ENCODE results near the gene B3GNT2.

The B3GNT2 gene

GRCh38 chr2:62204998-62205496 lies 9.1 kb downstream of the B3GNT2 start:
- no peak for DNase-seq (ENCODE audit: low read depth in 2 of 2)

- DNase-seq (ENCODE audit: low read depth in 2 of 2): no peak
Measured at GRCh38 chr2:62205554-62205953, 9.6 kb downstream of the B3GNT2 start.

GRCh38 chr2:62206024-62206423 lies 10.1 kb downstream of the B3GNT2 start:
- no peak for DNase-seq (ENCODE audit: low read depth in 2 of 2)

- no peak for DNase-seq (ENCODE audit: low read depth in 2 of 2)
Measured at GRCh38 chr2:62207491-62207890, 11.6 kb downstream of the B3GNT2 start.

GRCh38 chr2:62208074-62208757 lies 12.3 kb downstream of the B3GNT2 start:
- DNase-seq (ENCODE audit: low read depth in 2 of 2): no peak

DNA sequence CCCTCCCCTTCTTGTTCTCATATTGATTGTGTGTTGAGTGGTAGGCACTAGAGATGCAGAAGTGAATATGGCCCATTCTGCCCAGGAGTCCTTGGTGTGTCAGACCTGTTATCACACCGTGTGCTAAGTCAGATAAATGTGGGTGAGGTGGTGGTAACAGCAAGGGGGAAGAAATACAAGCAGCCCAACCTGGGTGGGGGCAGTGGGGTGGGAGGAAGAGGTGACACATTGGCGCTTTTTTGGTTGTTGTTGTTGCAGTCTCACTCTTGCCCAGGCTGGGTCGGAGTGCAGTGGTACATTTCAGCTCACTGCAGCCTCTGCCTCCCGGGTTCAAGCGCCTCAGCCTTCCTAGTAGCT lies 12.8 kb downstream of the B3GNT2 start:
- no peak for DNase-seq (ENCODE audit: low read depth in 2 of 2)

DNA sequence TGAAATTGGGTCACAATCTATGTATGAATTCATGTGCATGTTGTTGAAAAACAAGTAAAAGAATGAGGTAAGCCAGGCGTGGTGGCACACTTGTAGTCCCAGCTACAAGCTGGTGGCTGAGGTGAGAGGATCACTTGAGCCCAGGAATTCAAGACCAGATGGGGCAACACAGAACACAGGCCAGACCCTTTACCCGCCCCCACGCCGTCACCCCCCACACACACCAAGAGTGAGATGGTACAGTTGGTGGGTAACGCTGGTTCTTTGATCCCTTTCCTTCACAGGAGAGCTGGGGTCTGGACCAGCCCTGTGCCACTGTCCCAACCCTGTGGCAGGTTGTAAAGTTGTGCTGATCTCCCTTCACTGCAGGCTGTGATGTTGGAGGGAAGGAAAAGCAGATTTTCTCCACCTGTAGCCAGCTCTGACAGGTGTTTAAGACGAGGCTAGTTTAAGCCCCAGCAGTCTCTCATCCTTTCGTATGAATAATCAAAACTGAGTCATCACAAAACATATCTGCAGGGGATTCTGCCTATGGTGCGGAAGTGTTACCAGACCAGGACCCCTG lies 13.6 kb downstream of the B3GNT2 start:
- DNase-seq (ENCODE audit: low read depth in 2 of 2): no peak

- no peak for DNase-seq (ENCODE audit: low read depth in 2 of 2)
Measured at GRCh38 chr2:62215306-62216064, 19.6 kb downstream of the B3GNT2 start.

- DNase-seq (ENCODE audit: low read depth in 2 of 2): no peak
Measured at GRCh38 chr2:62216113-62216512, 20.2 kb downstream of the B3GNT2 start.

DNA sequence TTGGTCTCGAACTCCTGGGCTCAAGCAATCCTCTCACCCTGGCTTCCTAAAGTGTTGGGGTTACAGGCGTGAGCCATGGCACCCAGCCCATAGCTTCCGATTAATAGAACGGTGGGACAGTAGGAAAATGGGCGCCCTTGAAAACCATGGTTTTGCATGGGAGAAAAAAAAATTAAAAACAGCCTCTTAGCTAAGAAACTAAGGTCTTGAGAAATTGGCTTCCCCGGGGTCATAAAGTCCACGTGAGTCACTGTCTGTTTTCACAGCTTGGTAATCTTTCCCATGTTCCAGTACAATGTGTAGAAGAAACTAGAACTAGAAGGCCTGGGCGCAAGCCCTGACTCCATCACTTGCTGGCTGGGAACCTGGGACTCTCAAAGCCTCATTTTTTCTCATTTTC lies 20.7 kb downstream of the B3GNT2 start:
- DNase-seq (ENCODE audit: low read depth in 2 of 2): no peak

DNA sequence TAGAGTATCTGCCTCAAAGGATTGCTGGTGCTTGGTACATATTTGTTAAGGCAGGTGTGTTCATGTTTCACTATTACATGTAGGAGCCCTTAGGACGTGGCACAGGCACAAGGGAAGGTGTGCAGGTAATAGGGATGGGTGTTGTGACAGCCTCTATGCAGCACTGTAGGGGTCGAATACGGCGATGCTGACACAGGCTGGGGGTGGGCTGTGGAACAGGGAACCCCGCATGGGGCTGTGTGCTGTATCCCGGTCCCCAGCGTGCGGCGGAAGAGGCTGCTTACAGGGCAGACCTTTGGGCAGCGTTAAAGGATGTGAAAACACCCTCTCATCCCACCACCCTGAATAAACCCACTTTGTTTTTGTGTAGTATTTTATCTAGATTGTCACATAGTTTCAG lies 21.5 kb downstream of the B3GNT2 start:
- no peak for DNase-seq (ENCODE audit: low read depth in 2 of 2)

GRCh38 chr2:62217970-62218369 lies 22.1 kb downstream of the B3GNT2 start:
- DNase-seq (ENCODE audit: low read depth in 2 of 2): no peak

GRCh38 chr2:62219407-62220159 lies 23.7 kb downstream of the B3GNT2 start:
- DNase-seq (ENCODE audit: low read depth in 2 of 2): no peak

GRCh38 chr2:62221141-62221540 lies 25.2 kb downstream of the B3GNT2 start:
- no peak for DNase-seq (ENCODE audit: low read depth in 2 of 2)

- no peak for DNase-seq (ENCODE audit: low read depth in 2 of 2)
Measured at GRCh38 chr2:62222171-62222570, 26.3 kb downstream of the B3GNT2 start.

GRCh38 chr2:62222674-62223073 lies 26.8 kb downstream of the B3GNT2 start:
- no peak for DNase-seq (ENCODE audit: low read depth in 2 of 2)

DNA sequence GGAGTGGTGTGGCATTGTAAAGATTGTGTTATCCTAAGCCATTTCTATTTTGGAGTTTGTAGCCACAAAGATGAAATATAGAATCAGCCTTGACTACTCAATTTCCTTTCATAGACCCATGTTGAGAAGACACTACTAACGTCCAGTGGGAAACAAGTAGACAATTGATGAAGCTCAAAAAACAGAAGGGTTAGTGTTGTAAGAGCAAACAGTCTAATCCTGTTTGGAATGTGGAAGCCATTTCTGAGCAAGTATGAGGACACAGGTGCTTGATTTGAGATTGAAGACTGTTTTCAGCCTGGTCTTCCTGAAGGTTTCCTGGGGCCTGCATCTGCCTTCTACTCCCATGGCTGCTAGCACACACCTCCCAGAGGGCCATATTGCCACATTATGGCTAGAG lies 29.1 kb downstream of the B3GNT2 start:
- no peak for DNase-seq (ENCODE audit: low read depth in 2 of 2)

DNA sequence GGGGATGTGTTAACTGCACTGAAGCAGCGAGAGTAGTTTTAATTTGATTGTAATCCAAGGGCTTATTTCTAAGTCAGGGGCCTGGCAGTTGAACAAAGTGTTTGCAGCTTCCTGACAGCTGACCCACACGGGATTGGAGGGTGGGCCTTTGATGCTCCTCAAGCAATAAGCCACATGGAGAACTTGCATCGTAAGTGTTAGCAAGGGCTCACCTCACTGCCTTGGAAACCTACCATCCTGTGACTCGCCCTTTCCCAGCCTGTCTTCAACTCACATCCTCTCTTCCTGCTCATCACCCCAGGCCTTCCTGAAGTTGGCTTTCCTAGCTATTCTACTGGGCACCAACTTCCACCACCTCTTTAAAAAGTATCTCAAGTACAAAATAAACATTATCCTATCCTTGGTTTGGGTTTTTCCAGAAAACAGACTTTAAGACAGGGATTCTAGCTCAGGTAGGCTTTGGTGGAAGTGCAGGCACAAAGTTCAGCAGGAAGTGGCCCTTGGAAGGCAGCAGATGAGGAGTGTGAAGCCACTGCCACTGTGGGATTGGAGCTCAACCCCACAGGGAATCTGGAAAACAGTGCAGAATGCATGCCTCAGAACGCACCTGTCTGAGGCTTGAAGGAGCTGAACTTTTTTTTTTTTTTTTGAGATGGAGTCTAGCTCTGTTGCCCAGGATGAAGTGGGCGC lies 31.6 kb downstream of the B3GNT2 start:
- no peak for DNase-seq (ENCODE audit: low read depth in 2 of 2)

DNA sequence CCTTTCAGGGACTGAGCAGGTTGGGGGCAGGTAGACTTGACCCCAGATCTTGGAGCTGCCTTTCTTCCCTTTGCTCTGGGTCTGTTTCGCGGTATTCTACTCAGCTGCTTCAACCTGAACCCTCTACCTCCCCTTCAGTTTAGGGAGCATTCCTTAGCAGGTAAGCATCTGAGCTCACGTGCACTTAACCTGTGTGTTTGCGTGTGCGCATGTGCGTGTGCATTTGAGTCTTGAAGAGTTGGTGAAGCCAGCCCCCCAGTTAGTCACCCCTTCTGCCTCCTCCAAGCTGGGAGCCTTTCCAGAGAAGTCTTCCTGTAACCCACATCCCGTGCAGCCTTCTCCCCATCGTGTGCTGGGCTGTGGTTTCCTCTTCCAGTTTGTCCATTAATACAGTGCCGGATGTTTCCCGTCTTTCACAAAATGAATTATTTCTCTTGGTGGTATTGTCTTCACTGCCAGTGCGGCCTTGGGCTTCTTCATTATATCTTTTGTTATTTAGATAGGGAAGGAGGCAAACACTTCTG lies 33.2 kb downstream of the B3GNT2 start:
- DNase-seq (ENCODE audit: low read depth in 2 of 2): no peak

GRCh38 chr2:62231541-62231940 lies 35.6 kb downstream of the B3GNT2 start:
- no peak for DNase-seq (ENCODE audit: low read depth in 2 of 2)

Measured in stimulated activated CD8-positive, alpha-beta memory T cell treated with anti-CD3 and anti-CD28 coated beads, Interleukin-7, amount 100 ng/mL, for 1 hour (primary cell).